ENCODE measurements around the gene TMEM40.

Gene TMEM40

GRCh38 chr3:12755754-12756153 lies 3.3 kb downstream of the TMEM40 start:
- TF ChIP-seq CTCF (conservative IDR thresholded peaks at IDR 0.05; ENCODE audit: control insufficient read depth, insufficient read depth, low read depth, low read length), result no peak
- no peak overlapping the region for H3K4me3 ChIP-seq (ENCODE audit: control insufficient read depth, low read depth, low read length)
- DNase-seq (ENCODE audit: low read depth), result no peak

- TF ChIP-seq CTCF (conservative IDR thresholded peaks at IDR 0.05; ENCODE audit: control insufficient read depth, insufficient read depth, low read depth, low read length), result no peak
- H3K4me3 ChIP-seq (ENCODE audit: control insufficient read depth, low read depth, low read length), result no peak overlapping the region
- no peak for DNase-seq (ENCODE audit: low read depth)
Measured at GRCh38 chr3:12754313-12754712, 4.7 kb downstream of the TMEM40 start.

GRCh38 chr3:12753275-12754028 lies 5.6 kb downstream of the TMEM40 start:
- DNase-seq (ENCODE audit: low read depth), result no peak
- no peak for TF ChIP-seq CTCF (conservative IDR thresholded peaks at IDR 0.05; ENCODE audit: control insufficient read depth, insufficient read depth, low read depth, low read length)
- H3K4me3 ChIP-seq (ENCODE audit: control insufficient read depth, low read depth, low read length), result no peak overlapping the region

GRCh38 chr3:12752809-12753208 lies 6.2 kb downstream of the TMEM40 start:
- TF ChIP-seq CTCF (conservative IDR thresholded peaks at IDR 0.05; ENCODE audit: control insufficient read depth, insufficient read depth, low read depth, low read length), result no peak
- no peak for DNase-seq (ENCODE audit: low read depth)
- no peak overlapping the region for H3K4me3 ChIP-seq (ENCODE audit: control insufficient read depth, low read depth, low read length)

- H3K4me3 ChIP-seq (ENCODE audit: control insufficient read depth, low read depth, low read length), result no peak overlapping the region
- TF ChIP-seq CTCF (conservative IDR thresholded peaks at IDR 0.05; ENCODE audit: control insufficient read depth, insufficient read depth, low read depth, low read length), result no peak
Measured at GRCh38 chr3:12752102-12752501, 7.0 kb downstream of the TMEM40 start.

GRCh38 chr3:12751571-12751970 lies 7.5 kb downstream of the TMEM40 start:
- no peak for TF ChIP-seq CTCF (conservative IDR thresholded peaks at IDR 0.05; ENCODE audit: control insufficient read depth, insufficient read depth, low read depth, low read length)

More at GRCh38 chr3:12752102-12752501, 7.0 kb downstream of the TMEM40 start:
- peak; percentile 14 for DNase-seq (ENCODE audit: low read depth)

More at GRCh38 chr3:12751571-12751970, 7.5 kb downstream of the TMEM40 start:
- no peak for DNase-seq (ENCODE audit: low read depth)
- H3K4me3 ChIP-seq (ENCODE audit: control insufficient read depth, low read depth, low read length), result no peak overlapping the region

All from fibroblast of mammary gland (primary cell).